ENCODE results near the gene MINDY4. TPM values are rescaled to one million over a fixed set of nuclear protein-coding genes. Genes with fewer than 3 reads are reported as not detected.

The MINDY4 gene
- total and polyA plus RNA-seq, 2 of the 13 experiments (the other 11 are each of a cell fraction or from before 2014, with no cell fraction given): not detected

DNA sequence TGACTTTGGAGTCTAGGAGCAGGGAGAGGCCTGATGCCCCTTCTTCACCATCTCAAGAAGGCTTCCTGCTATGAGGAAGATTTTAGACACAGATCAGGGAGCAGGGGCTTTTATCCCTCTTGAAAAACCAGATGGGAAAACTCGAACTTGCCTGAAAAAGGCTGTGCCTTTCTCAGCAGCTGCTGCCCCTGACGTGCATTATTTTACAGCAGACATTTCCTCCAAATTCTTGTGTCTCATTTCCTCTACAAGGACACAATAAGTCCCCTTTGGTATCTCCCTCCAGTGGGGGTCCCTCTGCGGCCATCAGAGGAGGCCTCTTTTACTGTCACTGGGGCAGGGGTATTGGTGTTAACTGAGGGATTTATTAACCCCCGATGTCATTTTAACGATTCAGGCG is 102.4 kb downstream of the MINDY4 start (continued):
- TF ChIP-seq, protein P1, sequence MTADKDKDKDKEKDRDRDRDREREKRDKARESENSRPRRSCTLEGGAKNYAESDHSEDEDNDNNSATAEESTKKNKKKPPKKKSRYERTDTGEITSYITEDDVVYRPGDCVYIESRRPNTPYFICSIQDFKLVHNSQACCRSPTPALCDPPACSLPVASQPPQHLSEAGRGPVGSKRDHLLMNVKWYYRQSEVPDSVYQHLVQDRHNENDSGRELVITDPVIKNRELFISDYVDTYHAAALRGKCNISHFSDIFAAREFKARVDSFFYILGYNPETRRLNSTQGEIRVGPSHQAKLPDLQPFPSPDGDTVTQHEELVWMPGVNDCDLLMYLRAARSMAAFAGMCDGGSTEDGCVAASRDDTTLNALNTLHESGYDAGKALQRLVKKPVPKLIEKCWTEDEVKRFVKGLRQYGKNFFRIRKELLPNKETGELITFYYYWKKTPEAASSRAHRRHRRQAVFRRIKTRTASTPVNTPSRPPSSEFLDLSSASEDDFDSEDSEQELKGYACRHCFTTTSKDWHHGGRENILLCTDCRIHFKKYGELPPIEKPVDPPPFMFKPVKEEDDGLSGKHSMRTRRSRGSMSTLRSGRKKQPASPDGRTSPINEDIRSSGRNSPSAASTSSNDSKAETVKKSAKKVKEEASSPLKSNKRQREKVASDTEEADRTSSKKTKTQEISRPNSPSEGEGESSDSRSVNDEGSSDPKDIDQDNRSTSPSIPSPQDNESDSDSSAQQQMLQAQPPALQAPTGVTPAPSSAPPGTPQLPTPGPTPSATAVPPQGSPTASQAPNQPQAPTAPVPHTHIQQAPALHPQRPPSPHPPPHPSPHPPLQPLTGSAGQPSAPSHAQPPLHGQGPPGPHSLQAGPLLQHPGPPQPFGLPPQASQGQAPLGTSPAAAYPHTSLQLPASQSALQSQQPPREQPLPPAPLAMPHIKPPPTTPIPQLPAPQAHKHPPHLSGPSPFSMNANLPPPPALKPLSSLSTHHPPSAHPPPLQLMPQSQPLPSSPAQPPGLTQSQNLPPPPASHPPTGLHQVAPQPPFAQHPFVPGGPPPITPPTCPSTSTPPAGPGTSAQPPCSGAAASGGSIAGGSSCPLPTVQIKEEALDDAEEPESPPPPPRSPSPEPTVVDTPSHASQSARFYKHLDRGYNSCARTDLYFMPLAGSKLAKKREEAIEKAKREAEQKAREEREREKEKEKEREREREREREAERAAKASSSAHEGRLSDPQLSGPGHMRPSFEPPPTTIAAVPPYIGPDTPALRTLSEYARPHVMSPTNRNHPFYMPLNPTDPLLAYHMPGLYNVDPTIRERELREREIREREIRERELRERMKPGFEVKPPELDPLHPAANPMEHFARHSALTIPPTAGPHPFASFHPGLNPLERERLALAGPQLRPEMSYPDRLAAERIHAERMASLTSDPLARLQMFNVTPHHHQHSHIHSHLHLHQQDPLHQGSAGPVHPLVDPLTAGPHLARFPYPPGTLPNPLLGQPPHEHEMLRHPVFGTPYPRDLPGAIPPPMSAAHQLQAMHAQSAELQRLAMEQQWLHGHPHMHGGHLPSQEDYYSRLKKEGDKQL (CRISPR knock-in tag; IDR thresholded peaks at IDR 0.05; ENCODE audit: low read depth): no peak

- FAIRE-seq: no peak
- Histone ChIP-seq H2AFZ (ENCODE audit: low read length) (no peak overlapping the region), H3K36me3 (replicated peaks in 1 of 2; ENCODE audit: control insufficient read depth in 1 of 2, insufficient read depth in 2 of 2, low read length in 2 of 2) (no peaks in the 10 kb centered on the region), H3K4me1 (ENCODE audit: insufficient read depth, low read length) (peaks cover 9% of the 10 kb centered on the region), H3K9ac (ENCODE audit: insufficient read depth, low read depth, low read length) (no peak overlapping the region), H4K20me1 (ENCODE audit: insufficient read depth, low read length) (no peaks in the 10 kb centered on the region), H3K4me3 (replicated peaks in 1 of 3; ENCODE audit: insufficient read depth in 1 of 3, low read depth in 2 of 3, low read length in 3 of 3) (no peak overlapping the region), H3K79me2 (ENCODE audit: insufficient read depth, low read length) (no peaks in the 10 kb centered on the region), H3K27ac (ENCODE audit: extremely low read length, insufficient read depth, low read length) (no peak overlapping the region), H3K4me2 (ENCODE audit: low read depth, low read length) (no peak overlapping the region), H3K27me3 (ENCODE audit: control insufficient read depth in 1 of 2, insufficient read depth in 2 of 2, low read length in 2 of 2) (no peaks in the 10 kb centered on the region; a peak in 1 of 5 replicates), H3K9me3 (ENCODE audit: low read length) (no peaks in the 10 kb centered on the region)
- in situ Hi-C loops (cut with HindIII; ENCODE audit: extremely low pct_ligation_motif_present, low pct_unique_long_range_greater_than_20kb) (no loop called here), intact Hi-C loops (cut with micrococcal nuclease; ENCODE audit: unreplicated experiment) (no loop called here)
- no TSS peak for BruUV-seq (replicated peaks)
- WGBS (ENCODE audit: low lambda C conversion rate): 16% methylated on average over 5 of the region's 5 CpGs
- ChIA-PET POLR2A (no interaction called here), CTCF (ENCODE audit: low intra/inter-chr PET ratio, low total read pairs) (no interaction called here)
- DNase-seq (ENCODE audit: low spot score): no peak
- ATAC-seq: no peak
- no peak for TF ChIP-seq ZNF784 (CRISPR knock-in tag; IDR thresholded peaks at IDR 0.05; ENCODE audit: borderline replicate concordance)
- no peak for TF ChIP-seq SMAD9 (CRISPR knock-in tag; IDR thresholded peaks at IDR 0.05)
- TF ChIP-seq PCBP2 (optimal IDR thresholded peaks at IDR 0.05; ENCODE audit: low read depth, low read length, poor library complexity, severe bottlenecking): no peak
- TF ChIP-seq, protein P2, sequence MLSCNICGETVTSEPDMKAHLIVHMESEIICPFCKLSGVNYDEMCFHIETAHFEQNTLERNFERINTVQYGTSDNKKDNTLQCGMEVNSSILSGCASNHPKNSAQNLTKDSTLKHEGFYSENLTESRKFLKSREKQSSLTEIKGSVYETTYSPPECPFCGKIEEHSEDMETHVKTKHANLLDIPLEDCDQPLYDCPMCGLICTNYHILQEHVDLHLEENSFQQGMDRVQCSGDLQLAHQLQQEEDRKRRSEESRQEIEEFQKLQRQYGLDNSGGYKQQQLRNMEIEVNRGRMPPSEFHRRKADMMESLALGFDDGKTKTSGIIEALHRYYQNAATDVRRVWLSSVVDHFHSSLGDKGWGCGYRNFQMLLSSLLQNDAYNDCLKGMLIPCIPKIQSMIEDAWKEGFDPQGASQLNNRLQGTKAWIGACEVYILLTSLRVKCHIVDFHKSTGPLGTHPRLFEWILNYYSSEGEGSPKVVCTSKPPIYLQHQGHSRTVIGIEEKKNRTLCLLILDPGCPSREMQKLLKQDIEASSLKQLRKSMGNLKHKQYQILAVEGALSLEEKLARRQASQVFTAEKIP (CRISPR knock-in tag; IDR thresholded peaks at IDR 0.05; ENCODE audit: borderline replicate concordance): no peak
- TF ChIP-seq FLYWCH1 (CRISPR knock-in tag; IDR thresholded peaks at IDR 0.05): no peak
- no peak for TF ChIP-seq GRHL1 (CRISPR knock-in tag; conservative IDR thresholded peaks at IDR 0.05)
- no peak for TF ChIP-seq ISL2 (CRISPR knock-in tag; IDR thresholded peaks at IDR 0.05)
- TF ChIP-seq, protein P3, sequence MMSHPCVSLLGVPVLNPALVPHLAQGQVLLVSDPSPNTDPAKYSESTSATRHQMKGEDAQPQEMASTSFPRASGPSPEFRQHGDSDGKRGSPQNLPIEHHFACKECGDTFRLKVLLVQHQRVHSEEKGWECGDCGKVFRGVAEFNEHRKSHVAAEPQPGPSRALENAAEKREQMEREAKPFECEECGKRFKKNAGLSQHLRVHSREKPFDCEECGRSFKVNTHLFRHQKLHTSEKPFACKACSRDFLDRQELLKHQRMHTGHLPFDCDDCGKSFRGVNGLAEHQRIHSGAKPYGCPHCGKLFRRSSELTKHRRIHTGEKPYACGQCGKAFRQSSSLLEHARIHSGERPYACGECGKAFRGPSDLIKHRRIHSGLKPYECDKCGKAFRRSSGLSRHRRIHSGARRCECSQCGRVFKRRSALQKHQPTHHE (CRISPR knock-in tag; IDR thresholded peaks at IDR 0.05; ENCODE audit: borderline replicate concordance): no peak
- no peak for TF ChIP-seq SOX5 (CRISPR knock-in tag; IDR thresholded peaks at IDR 0.05; ENCODE audit: borderline replicate concordance)
- TF ChIP-seq ZFP82 (CRISPR knock-in tag; IDR thresholded peaks at IDR 0.05; ENCODE audit: borderline replicate concordance): no peak
Measured at GRCh38 chr7:30874656-30875302, 103.6 kb downstream of the MINDY4 start.

Data from HepG2 (cell line).